Measurements from ENCODE around the gene SMIM38. TPM values are rescaled to one million over a fixed set of nuclear protein-coding genes. Genes with fewer than 3 reads are reported as not detected.
"Not testable (repeated sequence)": the region's sequence is repeated elsewhere in the genome, so short reads cannot be mapped to it uniquely, and the experiment has no call there.

The SMIM38 gene
- total RNA-seq, 1 donor from 2014 or later, result not detected

- intact Hi-C loops (cut with micrococcal nuclease), result no loop called here
- Histone ChIP-seq H3K4me3 (no peak overlapping the region), H3K36me3 (no peaks in the 10 kb centered on the region), H3K27me3 (ENCODE audit: low read depth) (no peaks in the 10 kb centered on the region), H3K27ac (replicated peaks) (no peak overlapping the region), H3K4me1 (no peaks in the 10 kb centered on the region), H3K9me3 (replicated peaks) (peaks cover 10% of the 10 kb centered on the region)
- no peak for DNase-seq
- no peak for TF ChIP-seq CTCF (IDR thresholded peaks at IDR 0.05; ENCODE audit: borderline replicate concordance)
Observed at GRCh38 chr11:69137151-69137844, 18.4 kb upstream of the SMIM38 start.

GRCh38 chr11:69138265-69138664 is 17.5 kb upstream of the SMIM38 start:
- Histone ChIP-seq H3K27ac (replicated peaks) (no peak overlapping the region), H3K4me1 (no peaks in the 10 kb centered on the region), H3K4me3 (no peak overlapping the region), H3K36me3 (no peaks in the 10 kb centered on the region), H3K27me3 (ENCODE audit: low read depth) (no peaks in the 10 kb centered on the region), H3K9me3 (replicated peaks) (peaks cover 6% of the 10 kb centered on the region)
- DNase-seq, result no peak
- no peak for TF ChIP-seq CTCF (IDR thresholded peaks at IDR 0.05; ENCODE audit: borderline replicate concordance)
- intact Hi-C loops (cut with micrococcal nuclease), result no loop called here

DNA sequence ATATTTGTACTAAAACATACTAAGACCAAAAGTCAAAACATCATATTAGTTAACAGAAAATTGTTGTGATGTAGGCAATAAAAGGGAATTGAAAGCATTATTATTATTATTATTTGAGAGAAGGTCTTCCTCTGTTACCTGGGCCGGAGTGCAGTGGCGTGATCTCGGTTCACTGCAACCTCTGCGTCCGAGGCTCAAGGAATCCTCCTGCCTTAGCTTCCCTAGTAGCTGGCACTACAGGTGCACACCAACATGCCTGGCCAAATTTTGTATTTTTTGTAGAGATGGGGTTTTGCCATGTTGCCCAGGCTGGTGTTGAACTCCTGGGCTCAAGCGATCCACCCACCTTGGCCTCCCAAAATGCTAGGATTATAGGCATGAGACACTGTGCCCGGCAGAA is 15.6 kb upstream of the SMIM38 start:
- H3K4me1 ChIP-seq; H3K27ac ChIP-seq (replicated peaks); intact Hi-C loops (cut with micrococcal nuclease); H3K27me3 ChIP-seq (ENCODE audit: low read depth); DNase-seq; H3K9me3 ChIP-seq (replicated peaks); H3K4me3 ChIP-seq; H3K36me3 ChIP-seq: not testable (repeated sequence)

DNA sequence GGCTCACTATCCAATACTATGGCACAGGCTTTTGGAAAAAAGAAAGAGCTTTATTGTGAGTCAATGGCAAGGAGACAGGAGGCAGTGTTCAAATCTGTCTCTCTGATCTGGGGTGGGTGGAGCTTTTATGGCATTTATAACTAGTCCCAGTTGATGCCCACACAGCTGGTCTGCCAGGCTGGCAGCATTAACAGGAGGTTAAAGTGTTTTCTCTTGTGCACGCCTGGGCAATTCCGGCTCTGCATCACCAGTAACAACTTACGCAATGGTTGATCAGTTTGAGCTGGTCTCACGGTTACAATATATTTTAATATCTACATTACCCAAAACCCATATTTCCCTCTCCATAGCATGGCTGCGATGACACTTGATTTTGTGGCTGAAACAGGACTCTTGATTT is 15.1 kb upstream of the SMIM38 start:
- no peak for DNase-seq
- intact Hi-C loops (cut with micrococcal nuclease), result no loop called here

GRCh38 chr11:69141742-69142141 is 14.0 kb upstream of the SMIM38 start:
- H3K4me1 ChIP-seq, result no peaks in the 10 kb centered on the region
- peaks cover 17% of the 10 kb centered on the region for H3K9me3 ChIP-seq (replicated peaks)
- intact Hi-C loops (cut with micrococcal nuclease), result no loop called here
- no peak for TF ChIP-seq CTCF (IDR thresholded peaks at IDR 0.05; ENCODE audit: borderline replicate concordance)
- H3K4me3 ChIP-seq, result no peak overlapping the region
- no peaks in the 10 kb centered on the region for H3K27me3 ChIP-seq (ENCODE audit: low read depth)
- peaks cover 5% of the 10 kb centered on the region for H3K36me3 ChIP-seq
- H3K27ac ChIP-seq (replicated peaks), result no peak overlapping the region
- DNase-seq, result no peak

More for the DNA sequence above, 15.1 kb upstream of the SMIM38 start:
- Histone ChIP-seq H3K4me1 (no peaks in the 10 kb centered on the region), H3K27me3 (ENCODE audit: low read depth) (no peaks in the 10 kb centered on the region), H3K27ac (replicated peaks) (no peak overlapping the region), H3K9me3 (replicated peaks) (peaks cover 6% of the 10 kb centered on the region), H3K36me3 (peaks cover 2% of the 10 kb centered on the region), H3K4me3 (no peak overlapping the region)
- TF ChIP-seq CTCF (IDR thresholded peaks at IDR 0.05; ENCODE audit: borderline replicate concordance), result no peak

DNA sequence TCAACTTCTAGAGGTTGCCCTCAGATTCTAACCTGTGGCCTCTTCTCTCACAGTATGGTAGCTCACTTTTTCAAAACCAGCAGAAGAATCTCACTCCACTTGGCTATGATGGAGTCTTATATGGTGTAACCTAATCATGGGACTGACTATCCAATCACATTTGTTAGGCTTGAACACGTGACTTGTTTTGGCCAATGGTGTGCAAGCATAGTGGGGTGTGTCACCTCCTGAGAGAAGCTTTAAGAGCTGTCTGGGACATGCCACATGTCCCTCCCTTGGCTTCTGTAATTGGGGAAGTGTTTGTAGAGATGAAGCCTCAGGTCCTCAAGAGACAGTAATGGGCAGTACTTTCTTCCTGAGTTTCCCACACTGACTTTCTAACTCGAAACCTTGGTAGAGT is 12.8 kb upstream of the SMIM38 start:
- H3K4me1 ChIP-seq, result no peaks in the 10 kb centered on the region
- no peak overlapping the region for H3K27ac ChIP-seq (replicated peaks)
- peaks cover 26% of the 10 kb centered on the region for H3K9me3 ChIP-seq (replicated peaks)
- no peak for TF ChIP-seq CTCF (IDR thresholded peaks at IDR 0.05; ENCODE audit: borderline replicate concordance)
- H3K4me3 ChIP-seq, result no peak overlapping the region
- no peaks in the 10 kb centered on the region for H3K27me3 ChIP-seq (ENCODE audit: low read depth)
- peaks cover 5% of the 10 kb centered on the region for H3K36me3 ChIP-seq
- DNase-seq, result no peak
- intact Hi-C loops (cut with micrococcal nuclease), result no loop called here

Measured in left ventricle myocardium inferior (tissue), 1 donor.